Measurements from ENCODE around the gene CES3. TPM values are rescaled to one million over a fixed set of nuclear protein-coding genes. Genes with fewer than 3 reads are reported as not detected.

The CES3 gene
- total and polyA plus RNA-seq, 9 of the 15 experiments (the other 6 are each of a cell fraction or from before 2014, with no cell fraction given): 0.06 to 2.2 (median 0.68) TPM

- H3K27me3 ChIP-seq (ENCODE audit: control insufficient read depth in 2 of 2, insufficient read depth in 2 of 2, low read length in 2 of 2): peaks cover 4 to 38% of the 10 kb centered on the region in 2 experiments; a peak in 2 of 5 replicates
- CTCF ChIA-PET (ENCODE audit: low intra/inter-chr PET ratio): interaction anchor here (0.5 to 1.5 kb wide), 3 partner anchors 10 to 30 kb away, joined by 3 to 10 read pairs (median 3); no protein-coding TSS in a partner anchor
- peak within 1 kb of the TSS; percentile 86 for H2AFZ ChIP-seq (ENCODE audit: low read depth, low read length)
- H3K36me3 ChIP-seq (ENCODE audit: control insufficient read depth, insufficient read depth, low read length): no peaks in the 10 kb centered on the region
- intact Hi-C loops (cut with micrococcal nuclease) (loop anchor here (5.0 kb wide), 1 partner anchor 518 kb away; no protein-coding TSS in a partner anchor), in situ Hi-C loops (cut with MboI) (no loop called here)
- H3K9ac ChIP-seq (ENCODE audit: insufficient read depth in 1 of 2, low read depth in 2 of 2, low read length in 2 of 2): peak within 1 kb of the TSS in 1 of 2 experiments; percentile 85; a peak in 2 of 4 replicates
- H3K4me1 ChIP-seq (replicated peaks in 1 of 2; ENCODE audit: control insufficient read depth in 2 of 2, insufficient read depth in 2 of 2, low read length in 2 of 2): peaks cover 0 to 31% of the 10 kb centered on the region in 2 experiments; a peak in 3 of 5 replicates
- ATAC-seq (peak; percentile 31), DNase-seq (ENCODE audit: extremely low read depth in 1 of 4, low spot score in 3 of 4) (peak; percentile 35 to 77 (median 56)), FAIRE-seq (no peak)
- peak within 1 kb of the TSS; percentile 32 for H3K4me3 ChIP-seq
- H4K20me1 ChIP-seq (replicated peaks; ENCODE audit: control insufficient read depth, insufficient read depth, low read length): no peaks in the 10 kb centered on the region; the same call in 1 of the 2 replicates
- H3K4me2 ChIP-seq (ENCODE audit: insufficient read depth, low read length): peak within 1 kb of the TSS; percentile 68
- no peaks in the 10 kb centered on the region for H3K9me1 ChIP-seq (ENCODE audit: control insufficient read depth, insufficient read depth, low read length)
- no peaks in the 10 kb centered on the region for H3K79me2 ChIP-seq (ENCODE audit: control insufficient read depth, insufficient read depth, low read length)
- POLR2A ChIA-PET: interaction anchor here (0.5 to 1.0 kb wide), 2 partner anchors 17 to 41 kb away, joined by 3 read pairs; no protein-coding TSS in a partner anchor
- H3K27ac ChIP-seq (ENCODE audit: extremely low read depth, low read depth, low read length): no peak within 1 kb of the TSS
- H3K9me3 ChIP-seq (replicated peaks; ENCODE audit: control insufficient read depth, insufficient read depth, low read depth, low read length): no peaks in the 10 kb centered on the region
- no TSS peak for BruUV-seq (replicated peaks)
- WGBS (ENCODE audit: insufficient coverage, low coverage, missing lambda C conversion rate): 4% methylated on average over 16 of the region's 42 CpGs
- TF ChIP-seq SRSF3 (IDR thresholded peaks at IDR 0.05; ENCODE audit: insufficient read depth, low read length) (no peak), VEZF1 (CRISPR knock-in tag; IDR thresholded peaks at IDR 0.05) (peak; percentile 50; the same call in 1 of the 2 replicates), ZNF232 (CRISPR knock-in tag; IDR thresholded peaks at IDR 0.05) (no peak), TEAD4 (IDR thresholded peaks at IDR 0.05; ENCODE audit: low read length) (peak; percentile 44; the same call in 1 of the 2 replicates), TEAD4 (CRISPR knock-in tag; IDR thresholded peaks at IDR 0.05; ENCODE audit: borderline replicate concordance) (no peak), NCOA6 (IDR thresholded peaks at IDR 0.05) (peak; percentile 61; the same call in 1 of the 2 replicates), KDM5B (IDR thresholded peaks at IDR 0.05; ENCODE audit: insufficient replicate concordance, low read depth, low read length) (peak; percentile 45), CREM (IDR thresholded peaks at IDR 0.05; ENCODE audit: low read depth) (peak; percentile 38; the same call in 1 of the 2 replicates), EGR1 (conservative IDR thresholded peaks at IDR 0.05) (peak; percentile 93), PCBP1 (IDR thresholded peaks at IDR 0.05; ENCODE audit: low read depth, low read length, poor library complexity, severe bottlenecking) (no peak), ZNF146 (CRISPR knock-in tag; IDR thresholded peaks at IDR 0.05; ENCODE audit: unreplicated experiment) (no peak), BRCA1 (IDR thresholded peaks at IDR 0.05) (no peak), BRCA1 (CRISPR knock-in tag; IDR thresholded peaks at IDR 0.05) (no peak), RBBP5 (IDR thresholded peaks at IDR 0.05; ENCODE audit: borderline replicate concordance, insufficient read depth, low read length, poor library complexity, severe bottlenecking) (peak; percentile 27)
- TF ChIP-seq, protein P1, sequence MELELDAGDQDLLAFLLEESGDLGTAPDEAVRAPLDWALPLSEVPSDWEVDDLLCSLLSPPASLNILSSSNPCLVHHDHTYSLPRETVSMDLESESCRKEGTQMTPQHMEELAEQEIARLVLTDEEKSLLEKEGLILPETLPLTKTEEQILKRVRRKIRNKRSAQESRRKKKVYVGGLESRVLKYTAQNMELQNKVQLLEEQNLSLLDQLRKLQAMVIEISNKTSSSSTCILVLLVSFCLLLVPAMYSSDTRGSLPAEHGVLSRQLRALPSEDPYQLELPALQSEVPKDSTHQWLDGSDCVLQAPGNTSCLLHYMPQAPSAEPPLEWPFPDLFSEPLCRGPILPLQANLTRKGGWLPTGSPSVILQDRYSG (tag; conservative IDR thresholded peaks at IDR 0.05; ENCODE audit: low read depth): no peak
- TF ChIP-seq, protein P2, sequence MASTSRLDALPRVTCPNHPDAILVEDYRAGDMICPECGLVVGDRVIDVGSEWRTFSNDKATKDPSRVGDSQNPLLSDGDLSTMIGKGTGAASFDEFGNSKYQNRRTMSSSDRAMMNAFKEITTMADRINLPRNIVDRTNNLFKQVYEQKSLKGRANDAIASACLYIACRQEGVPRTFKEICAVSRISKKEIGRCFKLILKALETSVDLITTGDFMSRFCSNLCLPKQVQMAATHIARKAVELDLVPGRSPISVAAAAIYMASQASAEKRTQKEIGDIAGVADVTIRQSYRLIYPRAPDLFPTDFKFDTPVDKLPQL (IDR thresholded peaks at IDR 0.05; ENCODE audit: extremely low read depth, insufficient read length): no peak
- TF ChIP-seq, protein P3, sequence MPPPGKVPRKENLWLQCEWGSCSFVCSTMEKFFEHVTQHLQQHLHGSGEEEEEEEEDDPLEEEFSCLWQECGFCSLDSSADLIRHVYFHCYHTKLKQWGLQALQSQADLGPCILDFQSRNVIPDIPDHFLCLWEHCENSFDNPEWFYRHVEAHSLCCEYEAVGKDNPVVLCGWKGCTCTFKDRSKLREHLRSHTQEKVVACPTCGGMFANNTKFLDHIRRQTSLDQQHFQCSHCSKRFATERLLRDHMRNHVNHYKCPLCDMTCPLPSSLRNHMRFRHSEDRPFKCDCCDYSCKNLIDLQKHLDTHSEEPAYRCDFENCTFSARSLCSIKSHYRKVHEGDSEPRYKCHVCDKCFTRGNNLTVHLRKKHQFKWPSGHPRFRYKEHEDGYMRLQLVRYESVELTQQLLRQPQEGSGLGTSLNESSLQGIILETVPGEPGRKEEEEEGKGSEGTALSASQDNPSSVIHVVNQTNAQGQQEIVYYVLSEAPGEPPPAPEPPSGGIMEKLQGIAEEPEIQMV (tag; conservative IDR thresholded peaks at IDR 0.05; ENCODE audit: low read depth): no peak
Observed at GRCh38 chr16:66925322-66925840, 35.7 kb upstream of the CES3 start, which contains the start of gene RRAD. Gene RRAD, minus strand, starts transcription at chr16:66925535. Its CDS starts 356 bp downstream, at chr16:66925179.

Data from K562 (cell line).